Measurements from ENCODE around the gene SLC26A2. TPM values are rescaled to one million over a fixed set of nuclear protein-coding genes. Genes with fewer than 3 reads are reported as not detected.
"Not testable (repeated sequence)": the region's sequence is repeated elsewhere in the genome, so short reads cannot be mapped to it uniquely, and the experiment has no call there.

Gene SLC26A2
- total RNA-seq, 2 experiments from 2014 or later, result 7.6 to 8.0 TPM

GRCh38 chr5:149939546-149939945 is 21.0 kb upstream of the SLC26A2 start:
- H3K27me3 Mint-ChIP-seq (ENCODE audit: low read depth), result peaks cover 26% of the 10 kb centered on the region
- no peak for DNase-seq
- no peaks in the 10 kb centered on the region for H3K9me3 Mint-ChIP-seq (ENCODE audit: insufficient read depth)
- ChIA-PET CTCF (interaction anchor here (1.2 kb wide), 1 partner anchor 20 kb away, joined by 4 read pairs; no protein-coding TSS in a partner anchor), POLR2A (no interaction called here)
- no peaks in the 10 kb centered on the region for H3K4me1 Mint-ChIP-seq (ENCODE audit: low read depth)
- H3K36me3 Mint-ChIP-seq (ENCODE audit: low read depth), result no peaks in the 10 kb centered on the region
- ATAC-seq, result no peak
- H3K27ac Mint-ChIP-seq, result no peak overlapping the region
- H3K4me3 Mint-ChIP-seq, result no peak overlapping the region

DNA sequence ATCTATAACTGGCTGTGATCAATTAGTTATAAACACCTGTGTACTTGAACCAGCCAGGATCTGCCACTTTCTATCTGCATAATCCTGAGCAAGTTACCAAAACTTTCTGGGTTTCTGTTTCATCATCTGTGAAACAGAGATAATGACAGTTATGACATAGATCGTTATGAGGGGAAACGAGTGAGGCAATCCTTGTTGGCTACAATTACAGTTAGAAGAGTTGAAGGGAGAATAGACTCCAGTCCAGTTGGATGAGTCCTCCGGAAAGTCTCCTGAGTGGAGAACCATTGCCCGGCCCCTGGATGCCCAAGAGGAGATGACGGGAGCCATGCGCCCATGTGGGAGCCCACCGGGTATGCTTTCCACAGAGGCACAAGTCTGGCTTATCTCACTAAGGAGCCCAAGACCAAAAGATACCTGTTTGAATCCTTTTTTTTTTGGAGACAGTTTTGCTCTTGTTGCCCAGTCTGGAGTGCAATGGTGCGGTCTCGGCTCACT is 20.4 kb upstream of the SLC26A2 start:
- ChIA-PET POLR2A (no interaction called here), CTCF (interaction anchor here (1.2 kb wide), 1 partner anchor 19 kb away, joined by 4 read pairs; no protein-coding TSS in a partner anchor)
- ATAC-seq, result no peak
- DNase-seq, result no peak
- Mint-ChIP-seq H3K27me3 (ENCODE audit: low read depth) (peaks cover 25% of the 10 kb centered on the region), H3K36me3 (ENCODE audit: low read depth) (no peaks in the 10 kb centered on the region), H3K9me3 (ENCODE audit: insufficient read depth) (no peaks in the 10 kb centered on the region), H3K27ac (no peak overlapping the region), H3K4me3 (no peak overlapping the region), H3K4me1 (ENCODE audit: low read depth) (no peaks in the 10 kb centered on the region)

- DNase-seq (no peak), ATAC-seq (no peak)
- no peaks in the 10 kb centered on the region for H3K36me3 Mint-ChIP-seq (ENCODE audit: low read depth)
- ChIA-PET CTCF (interaction anchor here (1.0 kb wide), 1 partner anchor 39 kb away, joined by 3 read pairs; no protein-coding TSS in a partner anchor), POLR2A (no interaction called here)
- peaks cover 20% of the 10 kb centered on the region for H3K27me3 Mint-ChIP-seq (ENCODE audit: low read depth)
- no peak overlapping the region for H3K4me3 Mint-ChIP-seq
- no peak overlapping the region for H3K27ac Mint-ChIP-seq
- H3K4me1 Mint-ChIP-seq (ENCODE audit: low read depth), result no peaks in the 10 kb centered on the region
- H3K9me3 Mint-ChIP-seq (ENCODE audit: insufficient read depth), result no peaks in the 10 kb centered on the region
These were observed 19.5 kb upstream of the SLC26A2 start for GRCh38 chr5:149940941-149941644.

- Mint-ChIP-seq H3K9me3 (ENCODE audit: insufficient read depth) (no peaks in the 10 kb centered on the region), H3K4me1 (ENCODE audit: low read depth) (no peaks in the 10 kb centered on the region), H3K27me3 (ENCODE audit: low read depth) (peaks cover 19% of the 10 kb centered on the region), H3K4me3 (no peak overlapping the region), H3K27ac (no peak overlapping the region), H3K36me3 (ENCODE audit: low read depth) (no peaks in the 10 kb centered on the region)
- DNase-seq (no peak), ATAC-seq (no peak)
- CTCF ChIA-PET, result interaction anchor here (1.0 kb wide), 1 partner anchor 39 kb away, joined by 3 read pairs; no protein-coding TSS in a partner anchor
- POLR2A ChIA-PET, result no interaction called here
These were observed 18.8 kb upstream of the SLC26A2 start for GRCh38 chr5:149941795-149942194.

- no peaks in the 10 kb centered on the region for H3K9me3 Mint-ChIP-seq (ENCODE audit: insufficient read depth)
- CTCF ChIA-PET, result interaction anchor here (1.0 kb wide), 1 partner anchor 38 kb away, joined by 3 read pairs; no protein-coding TSS in a partner anchor
These were observed 18.4 kb upstream of the SLC26A2 start for GRCh38 chr5:149942199-149942598.

DNA sequence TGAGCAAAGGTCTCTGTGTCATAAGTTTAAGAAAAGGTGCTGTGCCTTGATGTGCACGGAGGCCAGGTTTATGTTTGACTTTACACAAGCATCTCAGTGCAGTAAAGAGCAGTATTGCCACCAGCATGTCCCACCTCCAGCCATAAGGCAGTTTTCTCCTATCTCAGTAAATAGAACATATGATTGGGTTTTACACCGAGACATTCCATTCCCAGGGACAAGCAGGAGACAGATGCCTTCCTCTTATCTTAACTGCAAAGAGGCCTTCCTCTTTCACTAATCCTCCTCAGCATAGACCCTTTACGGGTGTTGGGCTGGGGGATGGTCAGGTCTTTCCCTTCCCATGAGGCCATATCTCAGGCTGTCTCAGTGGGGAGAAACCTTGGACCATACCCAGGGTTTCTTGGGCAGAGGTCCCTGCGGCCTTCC is 17.8 kb upstream of the SLC26A2 start:
- DNase-seq; H3K9me3 Mint-ChIP-seq (ENCODE audit: insufficient read depth); H3K36me3 Mint-ChIP-seq (ENCODE audit: low read depth); H3K4me1 Mint-ChIP-seq (ENCODE audit: low read depth); ATAC-seq; POLR2A ChIA-PET; H3K4me3 Mint-ChIP-seq; CTCF ChIA-PET; H3K27ac Mint-ChIP-seq: not testable (repeated sequence)
- peaks cover 13% of the 10 kb centered on the region for H3K27me3 Mint-ChIP-seq (ENCODE audit: low read depth)

More at GRCh38 chr5:149942199-149942598, 18.4 kb upstream of the SLC26A2 start:
- Mint-ChIP-seq H3K27me3 (ENCODE audit: low read depth) (peaks cover 16% of the 10 kb centered on the region), H3K4me3 (no peak overlapping the region), H3K4me1 (ENCODE audit: low read depth) (no peaks in the 10 kb centered on the region), H3K27ac (no peak overlapping the region), H3K36me3 (ENCODE audit: low read depth) (no peaks in the 10 kb centered on the region)
- DNase-seq (no peak), ATAC-seq (no peak)
- POLR2A ChIA-PET, result no interaction called here

DNA sequence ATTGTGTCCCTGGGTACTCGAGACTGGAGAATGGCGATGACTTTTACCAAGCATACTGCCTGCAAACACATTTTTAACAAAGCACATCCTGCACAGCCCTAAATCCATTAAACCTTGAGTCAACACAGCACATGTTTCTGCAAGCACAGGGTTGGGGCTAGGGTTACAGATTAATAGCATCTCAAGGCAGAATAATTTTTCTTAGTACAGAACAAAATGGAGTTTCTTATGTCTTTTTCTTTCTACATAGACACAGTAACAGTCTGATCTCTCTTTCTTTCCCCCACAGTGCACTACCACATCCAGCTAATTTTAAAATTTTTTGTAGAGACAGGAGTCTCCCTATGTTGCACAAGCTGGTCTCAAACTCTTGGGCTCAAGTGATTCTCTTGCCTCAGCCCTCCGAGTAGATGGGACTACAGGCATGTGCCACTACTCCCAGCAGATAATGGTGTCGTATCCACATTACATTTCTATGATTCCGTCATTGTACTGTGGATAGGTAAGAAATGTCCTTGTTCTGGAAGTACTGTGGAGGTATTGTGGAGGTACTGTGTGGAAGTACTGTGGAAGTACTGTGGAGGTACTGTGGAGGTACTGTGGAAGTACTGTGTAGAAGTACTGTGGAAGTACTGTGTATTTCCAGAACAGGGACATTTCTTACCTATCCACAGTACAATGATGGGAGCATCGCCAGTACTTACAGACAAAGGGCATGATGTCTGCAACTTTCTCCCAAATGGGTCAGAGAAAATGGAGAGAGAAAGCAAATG is 17.2 kb upstream of the SLC26A2 start:
- H3K27me3 Mint-ChIP-seq (ENCODE audit: low read depth), result peaks cover 13% of the 10 kb centered on the region
- ATAC-seq; POLR2A ChIA-PET; H3K36me3 Mint-ChIP-seq (ENCODE audit: low read depth); H3K27ac Mint-ChIP-seq; H3K4me3 Mint-ChIP-seq; H3K9me3 Mint-ChIP-seq (ENCODE audit: insufficient read depth); CTCF ChIA-PET; DNase-seq; H3K4me1 Mint-ChIP-seq (ENCODE audit: low read depth): not testable (repeated sequence)

- H3K36me3 Mint-ChIP-seq (ENCODE audit: low read depth), result no peaks in the 10 kb centered on the region
- H3K9me3 Mint-ChIP-seq (ENCODE audit: insufficient read depth), result no peaks in the 10 kb centered on the region
- DNase-seq (no peak), ATAC-seq (no peak)
- no peak within 1 kb of the TSS for H3K27ac Mint-ChIP-seq
- CTCF ChIA-PET, result no interaction called here
- H3K4me1 Mint-ChIP-seq (ENCODE audit: low read depth), result no peaks in the 10 kb centered on the region
- H3K4me3 Mint-ChIP-seq, result no peak within 1 kb of the TSS
- H3K27me3 Mint-ChIP-seq (ENCODE audit: low read depth), result peaks cover 15% of the 10 kb centered on the region
- POLR2A ChIA-PET, result interaction anchor here (0.6 kb wide), 1 partner anchor 394 kb away, joined by 3 read pairs; the partner anchor contains the start of gene CSNK1A1
These were observed 15.9 kb upstream of the SLC26A2 start, which contains the start of gene PDE6A for GRCh38 chr5:149944666-149945065. Gene PDE6A (minus strand): TSS chr5:149944793. CDS start chr5:149944673, 120 bp downstream.

DNA sequence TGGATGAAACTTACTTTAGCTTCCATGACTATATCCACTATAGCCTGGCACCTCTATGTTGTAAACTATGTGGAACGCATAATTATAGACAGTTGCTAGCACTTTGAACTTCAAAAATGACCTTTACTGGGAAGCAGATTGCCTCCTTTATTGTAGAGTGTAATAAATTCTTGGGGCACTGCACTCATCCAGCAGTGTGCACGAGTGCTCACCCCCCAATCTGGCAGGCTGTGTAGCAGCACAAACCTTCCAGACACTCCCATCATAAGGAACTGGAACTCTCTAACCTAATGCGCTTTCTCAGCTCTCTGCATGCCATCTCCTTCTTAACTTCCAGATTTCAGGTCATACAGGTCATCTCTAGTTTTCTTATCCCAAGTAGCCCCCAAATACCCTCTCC is 14.4 kb upstream of the SLC26A2 start:
- Mint-ChIP-seq H3K9me3 (ENCODE audit: insufficient read depth) (no peaks in the 10 kb centered on the region), H3K4me1 (ENCODE audit: low read depth) (no peaks in the 10 kb centered on the region), H3K4me3 (no peak overlapping the region), H3K27me3 (ENCODE audit: low read depth) (peaks cover 16% of the 10 kb centered on the region), H3K27ac (no peak overlapping the region), H3K36me3 (ENCODE audit: low read depth) (no peaks in the 10 kb centered on the region)
- ChIA-PET CTCF (no interaction called here), POLR2A (no interaction called here)
- DNase-seq, result no peak
- no peak for ATAC-seq

DNA sequence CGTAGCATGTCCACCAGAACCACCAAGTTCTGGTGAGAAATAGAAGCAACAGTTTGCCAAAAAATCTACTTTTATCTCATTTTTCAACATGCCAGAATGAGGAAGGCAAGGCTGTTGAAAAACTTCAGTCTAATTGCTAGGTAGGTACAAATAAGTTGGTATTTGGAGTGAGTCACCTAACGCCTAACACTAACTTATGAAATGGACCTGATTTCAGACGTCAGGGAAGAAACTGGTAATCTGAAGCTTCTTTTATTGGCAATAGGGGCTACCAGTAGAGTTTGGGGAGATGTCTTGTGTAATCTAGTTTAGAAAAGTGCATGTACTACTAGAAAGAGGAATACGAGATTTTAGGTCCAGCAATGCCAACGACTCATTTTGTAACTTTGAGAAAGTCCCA is 11.6 kb upstream of the SLC26A2 start:
- H3K27ac Mint-ChIP-seq, result no peak overlapping the region
- peaks cover 11% of the 10 kb centered on the region for H3K27me3 Mint-ChIP-seq (ENCODE audit: low read depth)
- POLR2A ChIA-PET, result no interaction called here
- CTCF ChIA-PET, result interaction anchor here (1.1 to 3.5 kb wide), 2 partner anchors 10 to 13 kb away, joined by 4 to 25 read pairs; partner anchors contain the start of gene SLC26A2
- ATAC-seq (no peak), DNase-seq (no peak)
- H3K4me1 Mint-ChIP-seq (ENCODE audit: low read depth), result no peaks in the 10 kb centered on the region
- H3K9me3 Mint-ChIP-seq (ENCODE audit: insufficient read depth), result no peaks in the 10 kb centered on the region
- no peaks in the 10 kb centered on the region for H3K36me3 Mint-ChIP-seq (ENCODE audit: low read depth)
- no peak overlapping the region for H3K4me3 Mint-ChIP-seq

GRCh38 chr5:149951138-149951749 is 9.3 kb upstream of the SLC26A2 start:
- no peak overlapping the region for H3K27ac Mint-ChIP-seq
- ATAC-seq, result no peak
- H3K27me3 Mint-ChIP-seq (ENCODE audit: low read depth), result peaks cover 6% of the 10 kb centered on the region
- H3K36me3 Mint-ChIP-seq (ENCODE audit: low read depth), result no peaks in the 10 kb centered on the region
- no peak for DNase-seq
- ChIA-PET CTCF (interaction anchor here (1.1 to 3.5 kb wide), 2 partner anchors 8 to 40 kb away, joined by 7 to 25 read pairs; partner anchors contain the start of gene SLC26A2), POLR2A (no interaction called here)
- H3K4me3 Mint-ChIP-seq, result no peak overlapping the region
- H3K4me1 Mint-ChIP-seq (ENCODE audit: low read depth), result peaks cover 2% of the 10 kb centered on the region
- H3K9me3 Mint-ChIP-seq (ENCODE audit: insufficient read depth), result no peaks in the 10 kb centered on the region

Data from activated CD8-positive, alpha-beta T cell treated with anti-CD3 and anti-CD28 coated beads, Interleukin-2, amount 10 ng/mL, durations not matched to agents 7 days and 5 days (primary cell).